A549 (cell line): ENCODE results near the gene LIPH.

Experiments
- BHLHE40 ChIP-seq: IDR thresholded peaks from 2 replicates; pipeline ENCODE4 v1.6.1; 2012; ENCODE audit warnings: low read depth, low read length, inconsistent platforms
- CTCF ChIP-seq: fragments of >200 bp; sonication (Bioruptor Twin); formaldehyde crosslinking; IDR thresholded peaks from 3 replicates; pipeline ENCODE4 v1.5.1; 2016
- E2F6 ChIP-seq: IDR thresholded peaks from 2 replicates; pipeline ENCODE4 v1.6.1; 2012; ENCODE audit warnings: low read depth, borderline replicate concordance
- ELK1 ChIP-seq: fragments of 150-350 bp; IDR thresholded peaks from 2 replicates; pipeline ENCODE4 v1.6.1; 2014; ENCODE audit warnings: low read depth, mild to moderate bottlenecking, low read length
- ESRRA ChIP-seq: fragments of 150-350 bp; IDR thresholded peaks from 2 replicates; pipeline ENCODE4 v1.6.1; 2014; ENCODE audit warnings: mild to moderate bottlenecking, low read length, borderline replicate concordance
- JUN ChIP-seq, 2 experiments: fragments of >200 bp; sonication (Bioruptor Twin); formaldehyde crosslinking; IDR thresholded peaks; 2 replicates in 1 of 2; 3 replicates in 1 of 2; pipeline ENCODE4 v1.6.1; 2016 to 2017
- MAX ChIP-seq: IDR thresholded peaks from 2 replicates; pipeline ENCODE4 v1.6.1; 2012
- PBX3 ChIP-seq: IDR thresholded peaks from 2 replicates; pipeline ENCODE4 v1.6.1; 2012
- POLR2A ChIP-seq: IDR thresholded peaks from 2 replicates; pipeline ENCODE4 v1.6.1; 2012; ENCODE audit warnings: mild to moderate bottlenecking, low read length

GRCh38 chr3:185537369-185537970, 14.9 kb downstream of the LIPH start:
- TF ChIP-seq MAX (peak; percentile 97), CTCF (no peak), JUN (IDR thresholded peaks at IDR 0.05) (peak; percentile 89), ESRRA (no peak), BHLHE40 (no peak), E2F6 (peak; percentile 84; the same call in 1 of the 2 replicates), PBX3 (no peak; the same call in 1 of the 2 replicates), POLR2A (no peak), ELK1 (no peak)
